Mesendoderm (in vitro differentiated cells): ENCODE data around the gene PHYKPL.

Experiments used
- DNase-seq: peaks from one replicate; pipeline ENCODE4 v3.0.0; 2013
- H2AK5ac ChIP-seq: 2 replicates; pipeline ENCODE4 v1.6.1; 2013; ENCODE audit warnings: low read length, inconsistent platforms
- H2BK120ac ChIP-seq: 2 replicates; pipeline ENCODE4 v1.6.1; 2013; ENCODE audit warnings: low read depth, mild to moderate bottlenecking, low read length, moderate library complexity, mixed read lengths
- H2BK15ac ChIP-seq: replicated peaks from 2 replicates; pipeline ENCODE4 v1.6.1; 2013; ENCODE audit warnings: low read depth, mild to moderate bottlenecking, moderate library complexity
- H2BK5ac ChIP-seq: 2 replicates; pipeline ENCODE4 v1.6.1; 2013; ENCODE audit warnings: low read length, inconsistent platforms
- H3K18ac ChIP-seq: 2 replicates; pipeline ENCODE4 v1.6.1; 2013; ENCODE audit warnings: mild to moderate bottlenecking, low read length, mixed read lengths
- H3K23ac ChIP-seq: one replicate; pipeline ENCODE4 v1.6.1; 2013; ENCODE audit warnings: low read length
- H3K27ac ChIP-seq: 2 replicates; pipeline ENCODE4 v1.5.1; 2013; ENCODE audit warnings: low read depth, mild to moderate bottlenecking, inconsistent platforms, low read length, moderate library complexity
- H3K27me3 ChIP-seq: 2 replicates; pipeline ENCODE4 v1.6.1; 2013; ENCODE audit warnings: low read length, control low read depth, mild to moderate bottlenecking, inconsistent platforms; ENCODE audit not compliant: insufficient read depth, poor library complexity
- H3K36me3 ChIP-seq: 2 replicates; pipeline ENCODE4 v1.6.1; 2013; ENCODE audit warnings: low read length, inconsistent platforms; ENCODE audit not compliant: control insufficient read depth, insufficient read depth
- H3K4ac ChIP-seq: one replicate; pipeline ENCODE4 v1.6.1; 2013; ENCODE audit warnings: low read depth, mild to moderate bottlenecking, low read length, moderate library complexity
- H3K4me1 ChIP-seq: 2 replicates; pipeline ENCODE4 v1.6.1; 2013; ENCODE audit warnings: low read depth, low read length, inconsistent platforms; ENCODE audit not compliant: control insufficient read depth
- H3K4me2 ChIP-seq: 2 replicates; pipeline ENCODE4 v1.6.1; 2013; ENCODE audit warnings: low read length
- H3K4me3 ChIP-seq: 2 replicates; pipeline ENCODE4 v1.5.1; 2013; ENCODE audit warnings: mild to moderate bottlenecking, low read length
- H3K56ac ChIP-seq: one replicate; pipeline ENCODE4 v1.6.1; 2013; ENCODE audit warnings: low read length
- H3K79me1 ChIP-seq: 2 replicates; pipeline ENCODE4 v1.6.1; 2013; ENCODE audit warnings: low read length, inconsistent platforms
- H3K79me2 ChIP-seq: 2 replicates; pipeline ENCODE4 v1.6.1; 2013; ENCODE audit warnings: mild to moderate bottlenecking, low read length; ENCODE audit not compliant: control insufficient read depth, insufficient read depth
- H3K9ac ChIP-seq: 2 replicates; pipeline ENCODE4 v1.6.1; 2013; ENCODE audit warnings: low read length, inconsistent platforms
- H4K5ac ChIP-seq: one replicate; pipeline ENCODE4 v1.6.1; 2013; ENCODE audit warnings: low read length
- H4K8ac ChIP-seq: one replicate; pipeline ENCODE4 v1.6.1; 2013; ENCODE audit warnings: low read depth, mild to moderate bottlenecking, control low read depth, low read length, moderate library complexity
- WGBS: extraction: QIAGEN DNeasy Blood & Tissue Kit; methylation state at CpG from one replicate; pipeline ENCODE4 v1.1.7; 2013; ENCODE audit warnings: low lambda C conversion rate, missing lambda C conversion rate; ENCODE audit not compliant: insufficient coverage; ENCODE audit errors: extremely low coverage; 5-methylcytosine and 5-hydroxymethylcytosine counted together

PHYKPL gene

GRCh38 chr5:178269499-178269898 is 36.9 kb upstream of the PHYKPL start:
- Histone ChIP-seq H2BK5ac (no peak overlapping the region), H3K4ac (no peak overlapping the region)
- 100% methylated on average over 1 of the region's 1 CpG for WGBS

GRCh38 chr5:178267876-178268275 is 35.3 kb upstream of the PHYKPL start:
- no peaks in the 10 kb centered on the region for H3K79me2 ChIP-seq
- H2AK5ac ChIP-seq = no peak overlapping the region
- no peak overlapping the region for H3K4me2 ChIP-seq
- no peak overlapping the region for H2BK120ac ChIP-seq
- H3K36me3 ChIP-seq = no peaks in the 10 kb centered on the region
- H3K27ac ChIP-seq = no peak overlapping the region
- no peak overlapping the region for H4K5ac ChIP-seq
- no peak overlapping the region for H2BK15ac ChIP-seq
- H3K18ac ChIP-seq = no peak overlapping the region
- no peak overlapping the region for H3K9ac ChIP-seq
- no peaks in the 10 kb centered on the region for H3K4me1 ChIP-seq
- no peak for DNase-seq
- H3K23ac ChIP-seq = no peak overlapping the region
- no peaks in the 10 kb centered on the region for H3K79me1 ChIP-seq
- no peak overlapping the region for H3K4ac ChIP-seq
- no peak overlapping the region for H3K56ac ChIP-seq
- no peaks in the 10 kb centered on the region for H3K27me3 ChIP-seq
- no peak overlapping the region for H4K8ac ChIP-seq
- WGBS = no CpG with 5 or more reads among the region's 10 CpGs
- H3K4me3 ChIP-seq = no peak overlapping the region
- no peak overlapping the region for H2BK5ac ChIP-seq

More at GRCh38 chr5:178269499-178269898, 36.9 kb upstream of the PHYKPL start:
- H3K79me1 ChIP-seq = no peaks in the 10 kb centered on the region
- no peak overlapping the region for H3K9ac ChIP-seq
- H3K56ac ChIP-seq = no peak overlapping the region
- H3K27me3 ChIP-seq = no peaks in the 10 kb centered on the region
- no peak overlapping the region for H3K27ac ChIP-seq
- DNase-seq = no peak
- H2AK5ac ChIP-seq = no peak overlapping the region
- H3K4me1 ChIP-seq = no peaks in the 10 kb centered on the region
- H4K5ac ChIP-seq = no peak overlapping the region
- no peak overlapping the region for H3K18ac ChIP-seq
- H3K36me3 ChIP-seq = no peaks in the 10 kb centered on the region
- H4K8ac ChIP-seq = no peak overlapping the region
- no peaks in the 10 kb centered on the region for H3K79me2 ChIP-seq
- H3K4me2 ChIP-seq = no peak overlapping the region
- H3K4me3 ChIP-seq = no peak overlapping the region
- no peak overlapping the region for H2BK120ac ChIP-seq
- no peak overlapping the region for H3K23ac ChIP-seq
- H2BK15ac ChIP-seq = no peak overlapping the region

- no peak overlapping the region for H2BK120ac ChIP-seq
- H3K4me3 ChIP-seq = no peak overlapping the region
Measured at GRCh38 chr5:178267245-178267644, 34.6 kb upstream of the PHYKPL start.

GRCh38 chr5:178266581-178266980 is 34.0 kb upstream of the PHYKPL start:
- Histone ChIP-seq H3K4me3 (no peak overlapping the region), H3K4ac (no peak overlapping the region), H2BK5ac (no peak overlapping the region), H3K23ac (no peak overlapping the region), H3K27ac (no peak overlapping the region), H3K9ac (no peak overlapping the region), H3K79me1 (no peaks in the 10 kb centered on the region), H3K56ac (no peak overlapping the region), H2BK120ac (no peak overlapping the region), H3K36me3 (no peaks in the 10 kb centered on the region), H3K4me2 (no peak overlapping the region), H4K8ac (no peak overlapping the region), H3K27me3 (no peaks in the 10 kb centered on the region), H3K4me1 (no peaks in the 10 kb centered on the region), H3K79me2 (no peaks in the 10 kb centered on the region), H3K18ac (no peak overlapping the region), H2BK15ac (no peak overlapping the region), H2AK5ac (no peak overlapping the region), H4K5ac (no peak overlapping the region)
- no peak for DNase-seq
- WGBS = no CpG with 5 or more reads among the region's 10 CpGs

More at GRCh38 chr5:178267245-178267644, 34.6 kb upstream of the PHYKPL start:
- H3K56ac ChIP-seq = no peak overlapping the region
- no peaks in the 10 kb centered on the region for H3K36me3 ChIP-seq
- H2AK5ac ChIP-seq = no peak overlapping the region
- H4K8ac ChIP-seq = no peak overlapping the region
- no peak overlapping the region for H3K9ac ChIP-seq
- H4K5ac ChIP-seq = no peak overlapping the region
- no peak overlapping the region for H2BK15ac ChIP-seq
- H2BK5ac ChIP-seq = no peak overlapping the region
- H3K4me1 ChIP-seq = no peaks in the 10 kb centered on the region
- WGBS = no CpG with 5 or more reads among the region's 6 CpGs
- no peak overlapping the region for H3K23ac ChIP-seq
- H3K27me3 ChIP-seq = no peaks in the 10 kb centered on the region
- H3K27ac ChIP-seq = no peak overlapping the region
- no peak overlapping the region for H3K4me2 ChIP-seq
- no peaks in the 10 kb centered on the region for H3K79me1 ChIP-seq
- H3K4ac ChIP-seq = no peak overlapping the region
- no peak for DNase-seq
- H3K18ac ChIP-seq = no peak overlapping the region
- no peaks in the 10 kb centered on the region for H3K79me2 ChIP-seq

- H2BK15ac ChIP-seq = no peak overlapping the region
Measured at GRCh38 chr5:178265746-178266145, 33.1 kb upstream of the PHYKPL start.

GRCh38 chr5:178264044-178264443 is 31.4 kb upstream of the PHYKPL start:
- Histone ChIP-seq H2BK15ac (no peak overlapping the region), H2AK5ac (no peak overlapping the region), H3K56ac (no peak overlapping the region), H3K79me2 (no peaks in the 10 kb centered on the region), H2BK120ac (no peak overlapping the region), H3K79me1 (no peaks in the 10 kb centered on the region), H3K23ac (no peak overlapping the region), H4K5ac (no peak overlapping the region), H3K18ac (no peak overlapping the region), H3K36me3 (no peaks in the 10 kb centered on the region), H3K4me2 (no peak overlapping the region), H3K4me1 (no peaks in the 10 kb centered on the region), H3K9ac (no peak overlapping the region), H3K4me3 (no peak overlapping the region), H3K27ac (no peak overlapping the region), H2BK5ac (no peak overlapping the region), H3K27me3 (no peaks in the 10 kb centered on the region), H4K8ac (no peak overlapping the region), H3K4ac (no peak overlapping the region)
- WGBS = no CpG with 5 or more reads among the region's 4 CpGs
- no peak for DNase-seq

More at GRCh38 chr5:178265746-178266145, 33.1 kb upstream of the PHYKPL start:
- Histone ChIP-seq H3K36me3 (no peaks in the 10 kb centered on the region), H4K5ac (no peak overlapping the region), H3K4me3 (no peak overlapping the region), H3K79me1 (no peaks in the 10 kb centered on the region), H3K9ac (no peak overlapping the region), H2BK5ac (no peak overlapping the region), H3K18ac (no peak overlapping the region), H3K56ac (no peak overlapping the region), H3K4me2 (no peak overlapping the region), H3K4me1 (no peaks in the 10 kb centered on the region), H3K23ac (no peak overlapping the region), H4K8ac (no peak overlapping the region), H3K4ac (no peak overlapping the region), H3K27me3 (no peaks in the 10 kb centered on the region), H2BK120ac (no peak overlapping the region), H3K79me2 (no peaks in the 10 kb centered on the region), H2AK5ac (no peak overlapping the region), H3K27ac (no peak overlapping the region)
- no CpG with 5 or more reads among the region's 7 CpGs for WGBS
- no peak for DNase-seq
